Measurements from ENCODE around the gene DHX34.

DHX34 gene

DNA sequence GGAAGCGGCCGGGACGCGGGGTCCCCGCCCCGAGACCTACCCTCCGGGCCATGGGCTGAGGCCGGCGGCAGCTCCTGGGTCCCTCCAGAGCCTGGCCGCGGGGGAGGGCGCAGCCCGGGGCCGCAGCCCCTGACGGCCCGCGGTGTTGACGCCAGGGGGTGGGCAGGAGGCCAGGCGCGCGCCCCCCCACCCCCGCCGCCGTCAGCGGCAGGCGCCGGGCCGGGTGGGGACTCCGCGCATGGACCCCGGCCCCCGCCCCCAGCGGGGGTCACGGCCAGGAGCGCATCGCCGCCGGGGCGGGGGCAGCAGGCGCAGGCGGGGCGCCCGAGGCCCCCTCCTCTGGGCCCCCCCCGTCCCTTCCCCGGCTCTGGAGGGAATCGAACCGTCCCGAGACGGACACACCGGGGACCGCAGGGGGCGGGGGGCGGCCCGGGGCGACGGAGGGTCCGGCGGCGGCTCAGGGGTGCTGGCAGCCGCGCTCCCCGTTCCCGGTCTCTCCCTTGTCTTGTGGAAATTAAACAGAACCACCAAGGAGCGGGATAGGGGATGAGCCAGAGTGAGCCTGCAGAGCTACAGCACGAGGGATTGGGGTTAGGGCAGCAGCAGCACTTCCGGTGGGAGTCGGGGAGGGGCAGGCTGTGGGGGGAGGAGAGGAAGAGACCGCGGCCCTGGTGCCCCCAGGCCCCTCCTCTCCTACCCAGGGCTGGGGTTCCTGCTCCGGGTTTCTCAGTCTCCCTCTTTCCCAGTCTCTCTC lies 70.1 kb downstream of the DHX34 start, which contains the start of gene MEIS3:
TSS of gene MEIS3 (minus strand) at position 498 of the 754 bp plus-strand sequence. CDS start at position 52, 446 bp downstream.
- no peak for DNase-seq

DNA sequence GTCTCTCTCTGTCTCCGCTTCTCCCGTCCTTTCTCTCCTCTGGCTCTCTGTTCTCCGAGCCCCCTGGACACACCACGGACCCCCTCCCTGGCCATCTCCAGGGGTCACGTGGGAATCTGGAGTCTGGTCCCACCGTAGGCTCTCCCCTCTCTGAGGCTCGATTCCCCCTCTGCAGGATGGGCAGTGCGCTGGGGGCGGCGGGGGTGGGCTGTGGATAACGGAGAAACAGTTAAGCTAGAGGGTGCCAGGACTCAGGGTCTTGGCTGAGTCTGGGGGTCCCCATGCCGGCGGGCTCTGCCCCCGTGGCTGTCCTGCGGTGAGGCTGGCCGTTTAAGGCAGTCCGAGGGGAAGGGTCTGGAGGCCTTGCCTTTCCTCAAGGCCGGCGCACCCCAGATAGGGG lies 70.7 kb downstream of the DHX34 start:
- no peak for DNase-seq

DNA sequence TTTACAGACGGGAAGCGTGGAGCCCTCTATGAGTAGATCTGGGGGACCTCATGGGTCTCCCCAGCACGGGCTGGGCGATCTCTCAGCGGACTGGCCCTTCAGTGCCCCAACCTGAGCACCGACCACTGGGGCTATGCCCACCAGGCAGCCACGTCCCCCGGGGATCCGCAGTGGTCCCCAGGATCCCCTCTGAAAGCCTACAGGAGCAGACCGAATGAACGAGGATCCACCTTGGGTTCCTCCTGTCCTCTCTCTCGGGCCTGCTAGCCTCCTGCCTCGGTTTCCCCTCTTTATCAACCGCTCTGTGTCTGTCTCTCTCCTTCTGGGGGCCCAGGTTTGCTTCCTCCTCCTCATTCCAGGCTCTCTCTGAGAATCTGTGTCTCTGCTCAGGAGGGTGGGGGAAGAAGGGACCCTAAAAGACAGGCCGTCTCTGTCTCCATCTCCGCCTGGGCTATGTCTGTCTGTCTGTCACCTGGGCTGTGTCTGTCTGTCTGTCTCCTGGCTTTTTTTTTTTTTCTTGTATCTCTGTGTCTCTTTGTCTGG lies 72.2 kb downstream of the DHX34 start:
- DNase-seq: no peak

DNA sequence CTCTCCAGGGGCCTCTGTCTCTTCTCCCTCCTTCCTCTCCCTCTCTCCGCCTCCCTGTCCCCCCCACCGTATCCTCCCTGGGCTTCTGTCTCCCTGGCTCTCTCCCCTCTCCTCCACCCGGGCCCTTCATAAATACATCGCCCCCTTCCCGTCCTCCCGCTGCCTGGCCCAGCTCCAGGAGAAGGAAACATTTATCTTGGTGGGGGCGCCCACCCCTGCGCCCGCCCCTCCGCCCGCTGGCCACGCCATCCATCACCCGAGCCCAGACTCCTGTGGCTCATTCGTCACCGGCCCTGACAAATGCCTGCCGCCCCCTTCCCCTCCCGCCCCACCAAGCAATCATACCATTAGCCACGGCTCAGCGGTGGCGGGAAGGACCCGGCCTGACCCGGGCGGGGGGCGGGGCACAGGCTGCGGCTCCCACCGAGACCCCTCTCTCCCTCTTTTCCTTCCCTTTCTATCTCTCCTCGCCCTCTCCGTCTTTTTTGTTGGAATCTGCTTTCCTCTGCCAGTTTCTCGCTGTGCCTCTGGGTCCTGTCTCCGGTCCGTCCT lies 72.8 kb downstream of the DHX34 start:
- DNase-seq: no peak

DNA sequence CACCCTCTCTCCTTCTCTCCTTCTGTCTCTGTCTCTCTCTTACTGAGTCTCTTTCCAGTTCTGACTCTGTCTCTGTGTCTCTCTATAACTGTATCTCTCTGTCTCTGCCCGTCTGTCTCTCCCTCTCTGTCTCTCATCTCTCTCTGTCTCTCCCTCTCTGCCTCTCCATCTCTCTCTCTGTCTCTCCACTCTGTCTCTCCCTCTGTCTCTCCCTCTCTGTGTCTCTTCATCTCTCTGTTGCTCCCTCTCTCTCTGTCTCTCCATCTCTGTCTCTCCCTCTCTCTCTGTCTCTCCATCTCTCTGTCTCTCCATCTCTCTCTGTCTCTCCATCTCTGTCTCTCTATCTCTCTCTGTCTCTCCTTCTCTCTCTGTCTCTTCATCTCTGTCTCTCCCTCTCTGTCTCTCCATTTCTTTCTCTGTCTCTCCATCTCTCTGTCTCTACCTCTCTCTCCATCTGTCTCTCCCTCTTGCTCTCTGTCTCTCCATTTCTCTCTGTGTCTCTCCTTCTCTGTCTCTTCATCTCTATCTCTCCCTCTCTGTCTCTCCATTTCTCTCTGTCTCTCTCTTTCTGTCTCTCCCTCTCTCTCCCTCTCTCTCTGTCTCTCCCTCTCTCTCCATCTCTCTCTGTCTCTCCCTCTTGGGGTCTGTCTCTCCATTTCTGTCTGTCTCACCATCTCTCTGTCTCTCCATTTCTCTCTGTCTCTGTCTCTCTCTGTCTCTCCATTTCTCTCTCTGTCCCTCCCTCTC lies 73.5 kb downstream of the DHX34 start:
- no peak for DNase-seq

DNA sequence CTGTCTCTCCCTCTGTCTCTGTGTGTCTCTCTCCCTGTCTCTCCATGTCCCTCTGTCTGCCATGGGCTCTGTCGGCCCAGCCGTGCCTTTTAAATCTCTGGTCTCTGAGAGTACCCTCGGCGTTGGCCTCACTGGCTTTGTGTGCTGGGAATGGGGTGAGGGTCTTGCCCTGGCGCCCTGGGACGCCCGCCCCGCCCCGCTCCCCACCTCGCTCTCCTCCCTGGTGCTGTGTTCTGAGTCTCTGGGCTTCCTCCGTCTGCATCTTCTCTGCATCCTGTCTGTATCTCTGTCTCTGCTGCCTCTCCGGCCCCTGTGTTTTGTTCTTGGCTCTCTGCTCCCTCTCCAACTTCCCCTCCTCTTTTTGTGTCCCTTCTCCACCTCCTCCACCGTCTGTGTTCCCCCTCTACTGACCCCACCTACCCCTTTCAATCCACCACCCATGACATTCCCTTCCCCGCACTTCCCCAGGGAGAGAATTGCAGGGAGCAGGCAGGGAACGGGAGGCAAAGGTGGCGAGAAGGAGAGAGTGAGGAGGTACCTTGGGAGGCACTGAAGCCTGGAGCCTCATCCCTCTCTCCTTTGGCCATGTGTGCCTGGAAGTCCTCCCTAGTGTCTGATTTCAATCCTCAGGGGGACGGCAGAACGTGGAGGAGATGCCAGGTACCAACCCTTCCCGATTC lies 74.2 kb downstream of the DHX34 start:
- DNase-seq: no peak

DNA sequence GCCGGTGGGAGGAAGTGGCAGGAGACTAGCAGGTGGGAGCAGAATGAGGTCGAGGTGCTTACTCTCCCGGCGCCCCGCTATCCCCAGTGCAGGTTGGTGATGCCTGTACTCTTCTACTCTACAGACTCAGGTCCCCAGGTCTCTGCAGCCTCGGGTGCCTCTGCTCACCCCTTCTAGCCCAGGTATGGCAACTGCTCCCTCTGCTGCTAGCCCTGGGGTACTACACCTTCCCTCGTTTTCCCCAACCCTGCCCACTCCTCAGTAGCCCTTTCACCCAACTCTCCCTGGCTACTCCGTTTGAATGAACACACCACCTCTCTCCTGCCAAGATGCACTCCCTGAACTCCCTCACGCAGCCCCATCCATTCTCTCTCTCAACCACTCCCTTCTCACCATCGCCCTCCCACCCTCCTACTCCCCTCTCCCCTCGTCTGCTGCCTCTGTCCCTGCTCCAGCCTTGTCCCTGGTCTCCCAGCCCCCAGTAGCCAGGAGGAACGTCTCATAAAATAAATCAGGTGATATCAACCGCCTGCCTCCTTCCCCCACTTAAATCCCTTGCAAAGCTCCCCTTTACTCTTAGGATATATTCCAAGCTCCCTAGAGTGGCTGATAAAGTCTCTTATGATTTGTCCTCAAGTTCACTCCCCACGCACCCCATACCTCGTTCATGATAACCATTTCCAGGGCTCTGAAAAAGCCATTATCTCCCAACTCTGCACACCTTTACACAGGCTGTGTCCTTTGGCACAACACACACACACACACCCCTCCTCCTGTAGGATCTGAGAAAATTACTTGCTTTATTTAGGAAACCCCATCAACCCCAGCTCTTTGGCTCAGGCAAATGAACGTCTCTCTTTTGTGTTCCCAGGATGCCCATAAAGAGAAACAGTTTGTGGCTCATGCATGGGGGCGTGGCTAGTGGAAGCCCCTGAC lies 78.4 kb downstream of the DHX34 start:
- DNase-seq: peak; percentile 66

DNA sequence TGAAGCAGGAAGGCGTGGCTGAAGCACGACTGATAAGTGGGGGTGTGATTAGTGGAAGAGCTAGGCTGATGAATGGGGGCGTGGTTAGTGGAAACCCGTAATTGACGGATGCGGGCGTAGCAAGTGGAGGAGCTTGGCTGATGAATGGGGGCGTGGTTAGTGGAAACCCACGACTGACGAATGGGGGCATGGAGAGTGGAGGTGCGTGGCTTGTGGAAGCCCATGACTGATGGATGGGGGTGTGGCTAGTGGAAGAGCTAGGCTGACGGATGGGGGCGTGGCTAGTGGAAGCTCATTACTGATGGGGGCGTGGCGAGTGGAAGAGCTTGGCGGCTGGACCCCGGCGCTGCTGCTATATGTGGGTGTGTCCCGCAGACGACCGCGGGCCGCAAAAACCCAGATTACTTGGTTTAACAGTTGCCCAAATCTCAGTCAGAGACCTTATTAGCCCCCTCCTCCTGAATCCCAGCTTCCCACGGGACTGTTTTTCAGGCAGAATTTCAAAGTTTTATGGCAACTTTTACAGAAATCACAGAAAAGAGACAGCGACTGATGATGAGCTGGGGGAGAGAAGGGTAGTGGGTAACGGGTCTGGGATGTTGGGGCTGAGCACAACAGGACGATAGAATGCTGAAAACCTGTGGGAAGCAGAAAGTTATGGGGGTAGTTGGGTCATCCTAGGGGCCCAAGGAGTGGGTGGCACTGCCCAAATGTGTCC lies 79.2 kb downstream of the DHX34 start:
- DNase-seq: peak; percentile 83

DNA sequence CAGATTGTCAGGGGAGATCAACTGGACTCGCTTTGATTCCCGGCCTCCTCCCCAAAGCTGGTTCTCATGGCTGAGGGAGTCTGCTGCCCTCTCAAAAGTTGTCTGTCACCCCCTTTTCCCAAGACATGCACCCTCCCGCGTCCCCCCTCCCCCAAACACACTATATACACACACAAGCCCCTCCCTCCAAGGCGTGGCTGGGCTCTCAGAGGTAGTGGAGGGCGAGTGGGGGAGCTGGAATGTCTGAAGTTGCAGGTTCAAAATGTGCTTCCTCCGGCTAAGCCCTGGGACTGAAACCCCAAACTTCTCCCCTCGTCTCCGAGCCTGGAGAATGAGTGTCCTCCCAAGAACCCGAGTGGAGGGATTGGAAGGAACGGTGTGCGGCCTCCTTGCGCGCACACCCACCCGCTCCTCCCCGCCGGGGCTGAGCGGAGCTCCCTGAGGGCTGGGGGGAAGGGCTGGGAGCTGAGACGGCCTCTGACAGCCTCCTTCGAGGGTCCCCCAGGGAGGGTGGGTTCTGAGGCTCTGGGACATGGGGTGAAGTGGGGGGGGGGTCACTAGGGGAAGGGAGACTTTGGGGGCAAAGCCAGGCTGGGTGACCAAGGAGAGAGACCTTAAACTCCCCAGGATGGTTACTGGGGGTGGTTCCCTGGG lies 80.2 kb downstream of the DHX34 start:
- DNase-seq: no peak

DNA sequence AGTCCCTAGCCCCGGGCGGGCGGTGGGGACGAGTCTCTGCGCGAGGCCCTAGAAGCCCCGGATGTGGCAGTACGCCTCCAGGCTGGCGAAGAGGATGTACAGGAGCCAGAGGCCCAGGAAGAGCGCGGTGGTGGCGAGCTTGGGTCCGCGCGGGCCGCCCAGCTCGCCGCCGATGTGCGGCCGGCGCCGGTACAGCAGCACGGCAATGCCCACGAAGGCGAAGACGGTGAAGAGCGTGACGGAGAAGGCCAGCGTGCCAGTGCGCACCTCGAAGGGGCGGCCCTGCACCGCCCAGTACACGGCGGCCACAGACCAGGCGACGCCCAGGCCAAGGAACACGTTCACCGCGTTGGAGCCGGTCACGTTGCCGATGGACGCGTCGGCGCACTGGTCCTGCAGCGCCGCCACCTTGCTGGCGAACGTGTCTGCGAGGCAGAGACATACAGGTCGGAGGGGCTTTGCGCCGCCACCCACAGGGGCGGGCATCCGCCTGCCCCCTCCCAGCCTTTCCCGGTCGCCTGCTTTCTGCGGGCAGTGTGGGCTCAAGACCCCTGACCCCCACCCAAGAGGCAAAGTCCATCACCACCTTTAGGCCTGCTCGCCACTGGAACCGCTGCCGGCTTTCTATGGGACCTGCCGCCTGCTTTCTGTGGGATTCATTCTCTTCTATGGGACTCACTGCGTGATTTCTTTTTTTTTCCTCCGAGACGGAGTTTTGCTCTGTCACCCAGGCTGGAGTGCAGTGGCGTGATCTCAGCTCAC lies 81.1 kb downstream of the DHX34 start:
- no peak for DNase-seq

DNA sequence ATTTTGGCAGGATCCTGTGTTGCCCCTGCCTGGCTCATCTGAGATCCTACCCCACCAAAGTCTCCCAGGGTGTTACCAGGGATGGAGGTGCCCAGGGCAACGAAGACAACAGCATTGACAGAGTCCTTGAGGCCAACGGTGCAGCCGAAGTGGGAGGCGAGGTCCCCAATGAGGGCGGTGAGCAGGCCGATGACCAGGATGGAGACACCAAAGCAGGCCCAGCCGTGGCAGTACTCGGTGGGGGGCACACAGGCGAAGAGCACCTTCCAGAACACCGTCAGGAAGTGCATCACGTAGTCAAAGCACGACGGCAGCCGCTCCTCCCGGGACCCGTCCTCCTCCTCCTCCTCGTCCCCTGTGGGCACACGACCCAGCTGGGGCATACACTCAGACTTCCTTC lies 83.0 kb downstream of the DHX34 start:
- no peak for DNase-seq
